Measurements from ENCODE around the gene RXRA. TPM values are rescaled to one million over a fixed set of nuclear protein-coding genes. Genes with fewer than 3 reads are reported as not detected.

The RXRA gene
- total and polyA plus RNA-seq, 3 experiments from 2014 or later: 2.1 to 10.0 (median 9.9) TPM

DNA sequence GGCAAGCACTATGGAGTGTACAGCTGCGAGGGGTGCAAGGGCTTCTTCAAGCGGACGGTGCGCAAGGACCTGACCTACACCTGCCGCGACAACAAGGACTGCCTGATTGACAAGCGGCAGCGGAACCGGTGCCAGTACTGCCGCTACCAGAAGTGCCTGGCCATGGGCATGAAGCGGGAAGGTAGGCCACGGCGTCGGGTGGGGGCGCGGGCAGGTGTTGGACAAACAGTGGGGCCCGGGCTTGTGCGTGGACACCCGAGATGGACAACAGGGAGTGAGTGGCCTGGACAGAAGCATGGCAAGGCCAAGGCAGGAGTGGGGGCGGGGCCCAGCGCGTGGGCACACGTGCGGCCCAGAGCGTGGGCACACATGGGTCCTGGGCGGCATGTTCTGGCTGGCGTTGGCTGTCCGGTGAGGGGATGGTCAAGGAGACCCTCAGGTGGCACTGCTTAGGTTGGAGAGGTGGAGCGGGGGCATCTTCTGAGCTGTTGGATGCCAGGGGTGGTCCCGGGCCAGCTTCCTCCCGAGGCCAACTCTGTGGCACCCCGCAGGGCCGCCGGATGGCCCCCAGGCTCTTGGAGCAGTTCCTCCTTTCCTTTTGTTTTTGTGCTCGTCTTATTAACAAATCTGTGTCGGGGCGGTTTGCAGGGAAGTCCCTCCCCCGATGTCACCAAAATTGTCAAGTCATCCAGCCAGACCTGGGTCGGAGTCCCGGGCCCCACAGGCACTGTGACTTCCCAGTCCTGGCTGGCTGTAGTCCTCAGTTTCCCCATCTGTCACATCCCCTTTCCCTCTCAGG, 82.9 kb downstream of the RXRA start:
- CTCF ChIA-PET: interaction anchor here (1.1 kb wide), 1 partner anchor 34 kb away, joined by 3 read pairs; no protein-coding TSS in a partner anchor

DNA sequence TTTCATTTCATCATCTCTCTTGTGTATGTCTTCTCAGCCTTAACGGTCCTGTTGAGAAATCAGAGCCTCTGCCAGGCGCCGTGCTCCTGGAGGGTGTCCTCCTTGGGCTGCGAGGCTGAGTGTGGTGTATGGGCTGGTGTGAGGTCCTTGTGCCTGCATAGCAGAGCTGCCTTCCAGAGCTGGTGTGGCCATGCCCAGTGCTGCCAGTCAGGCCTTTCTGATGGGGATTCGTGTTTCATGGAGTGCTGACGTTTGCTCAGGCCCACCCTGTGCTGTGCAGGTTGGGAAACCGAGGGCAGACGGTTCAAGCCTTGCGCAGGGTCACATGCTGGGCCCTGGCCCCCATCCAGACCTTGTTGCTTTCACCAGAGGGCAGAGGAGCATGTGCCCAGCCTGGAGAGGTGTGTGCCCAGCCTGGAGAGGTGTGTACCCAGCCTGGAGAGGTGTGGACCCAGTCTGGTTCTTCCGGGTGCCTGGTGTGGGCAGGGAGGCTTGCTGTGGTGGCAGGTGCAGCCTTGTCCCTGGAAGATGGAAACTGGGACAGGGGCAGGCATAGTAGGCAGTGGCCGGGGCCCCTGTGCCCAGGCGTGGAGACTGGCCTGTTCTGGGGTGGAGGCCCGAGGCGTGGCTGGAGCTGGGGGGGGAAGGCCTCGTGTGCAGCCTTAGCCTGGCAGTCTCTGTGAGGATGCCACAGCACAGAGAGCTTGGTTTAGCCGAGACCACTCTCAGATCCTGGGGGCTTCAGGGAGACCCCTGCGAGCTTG, 84.0 kb downstream of the RXRA start:
- H3K9me3 ChIP-seq (ENCODE audit: low read length): no peaks in the 10 kb centered on the region
- ChIA-PET POLR2A (no interaction called here), CTCF (no interaction called here)
- Mint-ChIP-seq H3K4me3 (no peak overlapping the region), H3K36me3 (peaks cover 3 to 7% (median 3%) of the 10 kb centered on the region in 3 donors), H3K9me3 (no peaks in the 10 kb centered on the region), H3K27me3 (peaks cover 0 to 3% of the 10 kb centered on the region in 2 donors), H3K4me1 (peaks cover 22 to 40% (median 26%) of the 10 kb centered on the region in 3 donors), H3K27ac (peak overlapping the region in 2 of 8 donors; percentile 42 to 78)
- no peaks in the 10 kb centered on the region for H3K36me3 ChIP-seq (ENCODE audit: insufficient read depth, low read length)
- H3K4me1 ChIP-seq (ENCODE audit: insufficient read depth, low read length): peaks cover 30% of the 10 kb centered on the region
- no peak overlapping the region for H3K27ac ChIP-seq (ENCODE audit: low read depth, low read length)
- no peak overlapping the region for H3K4me3 ChIP-seq (ENCODE audit: low read length)
- no peak for DNase-seq
- no peaks in the 10 kb centered on the region for H3K27me3 ChIP-seq (ENCODE audit: insufficient read depth, low read length, poor library complexity, severe bottlenecking)

More for the DNA sequence above, 82.9 kb downstream of the RXRA start:
- Mint-ChIP-seq H3K27ac (no peak overlapping the region), H3K4me1 (peaks cover 29 to 48% (median 33%) of the 10 kb centered on the region in 3 donors), H3K27me3 (peaks cover 0 to 3% of the 10 kb centered on the region in 2 donors), H3K9me3 (no peaks in the 10 kb centered on the region), H3K4me3 (no peak overlapping the region), H3K36me3 (peaks cover 3 to 7% (median 3%) of the 10 kb centered on the region in 3 donors)
- Histone ChIP-seq H3K4me1 (ENCODE audit: insufficient read depth, low read length) (peaks cover 41% of the 10 kb centered on the region), H3K27me3 (ENCODE audit: insufficient read depth, low read length, poor library complexity, severe bottlenecking) (no peaks in the 10 kb centered on the region), H3K36me3 (ENCODE audit: insufficient read depth, low read length) (no peaks in the 10 kb centered on the region), H3K27ac (ENCODE audit: low read depth, low read length) (no peak overlapping the region), H3K4me3 (ENCODE audit: low read length) (no peak overlapping the region), H3K9me3 (ENCODE audit: low read length) (no peaks in the 10 kb centered on the region)
- no peak for DNase-seq
- POLR2A ChIA-PET: no interaction called here

DNA sequence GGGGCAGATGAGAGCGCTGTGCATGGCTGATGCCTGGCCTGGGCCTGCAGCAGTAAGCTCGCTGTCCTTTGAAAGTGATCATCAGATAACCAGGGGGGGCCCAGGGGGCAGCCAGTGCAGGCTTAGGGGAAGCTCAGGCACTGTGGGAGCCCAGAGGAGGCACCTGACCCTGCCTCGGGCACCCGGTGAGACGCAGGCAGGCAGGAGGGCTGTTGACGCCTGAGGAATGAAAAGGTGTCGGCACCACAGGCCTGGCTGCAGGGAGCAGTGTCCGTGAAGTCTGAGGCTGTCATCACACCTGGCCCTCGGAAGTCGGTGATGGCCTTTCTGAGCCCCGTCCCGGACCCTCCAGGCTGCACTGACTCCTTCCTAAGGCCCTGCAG, 84.6 kb downstream of the RXRA start:
- Mint-ChIP-seq H3K9me3 (no peaks in the 10 kb centered on the region), H3K4me3 (no peak overlapping the region), H3K27ac (peak overlapping the region in 2 of 8 donors; percentile 5 to 14), H3K36me3 (peaks cover 3 to 7% (median 3%) of the 10 kb centered on the region in 3 donors), H3K27me3 (peaks cover 0 to 1% of the 10 kb centered on the region in 2 donors), H3K4me1 (peaks cover 18 to 35% (median 23%) of the 10 kb centered on the region in 3 donors)
- Histone ChIP-seq H3K9me3 (ENCODE audit: low read length) (no peaks in the 10 kb centered on the region), H3K4me3 (ENCODE audit: low read length) (no peak overlapping the region), H3K27ac (ENCODE audit: low read depth, low read length) (no peak overlapping the region), H3K36me3 (ENCODE audit: insufficient read depth, low read length) (no peaks in the 10 kb centered on the region), H3K4me1 (ENCODE audit: insufficient read depth, low read length) (peaks cover 24% of the 10 kb centered on the region), H3K27me3 (ENCODE audit: insufficient read depth, low read length, poor library complexity, severe bottlenecking) (no peaks in the 10 kb centered on the region)
- ChIA-PET POLR2A (no interaction called here), CTCF (no interaction called here)
- no peak for DNase-seq

DNA sequence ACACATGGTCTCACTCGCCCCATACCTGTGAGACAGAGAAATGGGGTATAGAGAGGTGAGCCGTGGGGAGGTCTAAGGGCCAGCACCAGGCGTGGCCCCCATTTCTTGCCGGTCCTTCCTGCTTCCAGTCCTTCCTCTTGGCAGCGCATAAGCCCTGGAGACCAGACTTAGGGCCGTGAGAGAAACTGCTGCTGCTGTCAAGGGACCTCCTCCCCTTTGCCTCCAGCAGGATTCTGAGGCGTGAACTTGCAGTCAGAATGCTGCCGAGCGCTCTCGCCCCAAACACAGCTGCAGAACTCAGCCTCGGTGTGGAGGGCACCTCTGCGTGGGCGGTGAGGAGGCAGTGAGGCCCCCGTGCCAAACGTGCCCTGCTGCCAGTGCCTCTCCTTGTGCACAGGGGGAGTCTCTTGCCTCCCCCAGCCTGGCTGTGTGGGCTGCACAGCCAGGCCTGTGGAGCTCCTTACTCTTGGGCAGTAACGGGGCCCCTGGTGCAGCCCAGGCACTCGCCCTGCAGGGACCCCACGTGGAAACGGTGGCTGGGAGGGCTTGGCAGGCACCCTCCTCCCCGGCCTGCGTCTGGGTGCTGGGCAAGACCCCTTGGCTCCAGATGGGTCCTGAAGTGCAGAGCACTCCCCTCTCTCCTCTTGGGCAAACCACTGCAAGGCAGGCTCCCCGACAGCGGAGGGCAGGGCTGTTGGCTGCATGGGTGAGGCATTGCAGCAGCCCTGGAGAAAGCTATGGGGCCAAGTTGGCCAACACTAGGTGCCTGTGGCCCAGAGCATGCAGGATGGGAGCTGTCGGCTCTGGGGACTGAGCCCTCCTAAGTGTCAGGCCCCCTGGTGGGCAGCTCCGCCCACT, 85.4 kb downstream of the RXRA start:
- Mint-ChIP-seq H3K4me1 (peaks cover 14 to 26% (median 18%) of the 10 kb centered on the region in 3 donors), H3K9me3 (no peaks in the 10 kb centered on the region), H3K36me3 (peaks cover 3 to 8% (median 3%) of the 10 kb centered on the region in 3 donors), H3K27me3 (peaks cover 0 to 1% of the 10 kb centered on the region in 2 donors), H3K27ac (no peak overlapping the region), H3K4me3 (no peak overlapping the region)
- DNase-seq: no peak
- Histone ChIP-seq H3K27me3 (ENCODE audit: insufficient read depth, low read length, poor library complexity, severe bottlenecking) (no peaks in the 10 kb centered on the region), H3K36me3 (ENCODE audit: insufficient read depth, low read length) (no peaks in the 10 kb centered on the region), H3K4me3 (ENCODE audit: low read length) (no peak overlapping the region), H3K27ac (ENCODE audit: low read depth, low read length) (no peak overlapping the region), H3K4me1 (ENCODE audit: insufficient read depth, low read length) (peaks cover 16% of the 10 kb centered on the region), H3K9me3 (ENCODE audit: low read length) (no peaks in the 10 kb centered on the region)
- CTCF ChIA-PET: no interaction called here
- POLR2A ChIA-PET: no interaction called here

DNA sequence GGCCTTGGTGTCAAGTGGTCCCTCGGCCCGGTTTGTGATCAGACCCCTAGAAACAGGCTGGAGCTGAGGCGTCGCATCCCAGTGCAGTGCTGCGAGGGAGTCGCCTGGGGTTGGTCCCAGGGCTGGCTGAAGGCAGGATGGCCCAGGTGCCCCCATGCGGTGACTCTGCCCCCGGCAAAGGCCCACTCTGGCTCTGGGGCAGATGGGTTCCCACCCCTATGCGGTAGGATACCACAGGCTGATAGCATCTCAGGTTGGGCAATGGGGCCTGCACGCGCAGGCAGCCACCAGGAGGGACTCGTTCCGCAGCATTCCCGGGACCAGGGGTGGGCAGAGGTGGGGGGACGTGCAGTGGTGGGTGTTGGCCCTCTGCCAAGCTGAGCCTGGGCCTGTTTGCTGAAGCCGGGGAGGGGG, 86.0 kb downstream of the RXRA start:
- Histone ChIP-seq H3K4me1 (ENCODE audit: insufficient read depth, low read length) (peaks cover 10% of the 10 kb centered on the region), H3K27ac (ENCODE audit: low read depth, low read length) (no peak overlapping the region), H3K27me3 (ENCODE audit: insufficient read depth, low read length, poor library complexity, severe bottlenecking) (no peaks in the 10 kb centered on the region), H3K4me3 (ENCODE audit: low read length) (no peak overlapping the region), H3K36me3 (ENCODE audit: insufficient read depth, low read length) (no peaks in the 10 kb centered on the region), H3K9me3 (ENCODE audit: low read length) (no peaks in the 10 kb centered on the region)
- H3K36me3 Mint-ChIP-seq: peaks cover 3 to 11% (median 3%) of the 10 kb centered on the region in 3 donors
- no peak overlapping the region for H3K27ac Mint-ChIP-seq
- H3K4me1 Mint-ChIP-seq: peaks cover 8 to 20% (median 12%) of the 10 kb centered on the region in 3 donors
- no peaks in the 10 kb centered on the region for H3K27me3 Mint-ChIP-seq
- CTCF ChIA-PET: no interaction called here
- DNase-seq: no peak
- H3K9me3 Mint-ChIP-seq: no peaks in the 10 kb centered on the region
- H3K4me3 Mint-ChIP-seq: no peak overlapping the region
- POLR2A ChIA-PET: no interaction called here

DNA sequence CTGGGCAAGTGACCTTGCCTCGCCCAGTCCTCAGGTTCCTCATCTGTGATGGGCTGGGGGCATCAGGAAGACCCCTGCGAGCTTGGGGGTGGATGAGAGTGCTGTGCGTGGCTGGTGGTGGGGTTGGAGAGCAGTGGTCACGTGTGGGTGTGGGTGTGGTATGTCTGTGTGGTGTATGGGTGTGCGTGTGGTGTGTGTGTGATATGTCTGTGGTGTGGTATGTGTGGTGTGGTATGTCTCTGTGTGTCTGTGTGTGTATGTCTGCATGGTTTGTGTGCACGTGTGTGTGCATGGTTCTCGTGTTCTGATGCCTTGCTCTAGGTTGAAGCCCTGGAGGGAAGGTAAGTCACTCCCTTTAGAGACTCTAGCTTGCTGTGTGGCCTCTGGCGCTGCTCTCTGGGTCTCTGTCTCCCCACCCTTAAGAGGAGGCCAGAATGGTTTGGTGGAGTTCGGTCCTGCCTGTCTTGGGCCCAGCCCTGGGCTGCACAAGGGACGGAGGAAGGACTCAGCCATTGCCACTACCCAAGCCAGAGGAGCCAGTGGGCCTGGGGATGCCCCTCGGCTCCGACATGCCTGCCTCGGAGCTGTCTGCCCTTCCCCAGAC, 87.0 kb downstream of the RXRA start:
- POLR2A ChIA-PET: interaction anchor here (1.3 kb wide), 1 partner anchor 22 kb away, joined by 3 read pairs; no protein-coding TSS in a partner anchor
- H3K4me1 Mint-ChIP-seq: peaks cover 7 to 12% (median 12%) of the 10 kb centered on the region in 3 donors
- H3K4me3 ChIP-seq (ENCODE audit: low read length): no peak overlapping the region

DNA sequence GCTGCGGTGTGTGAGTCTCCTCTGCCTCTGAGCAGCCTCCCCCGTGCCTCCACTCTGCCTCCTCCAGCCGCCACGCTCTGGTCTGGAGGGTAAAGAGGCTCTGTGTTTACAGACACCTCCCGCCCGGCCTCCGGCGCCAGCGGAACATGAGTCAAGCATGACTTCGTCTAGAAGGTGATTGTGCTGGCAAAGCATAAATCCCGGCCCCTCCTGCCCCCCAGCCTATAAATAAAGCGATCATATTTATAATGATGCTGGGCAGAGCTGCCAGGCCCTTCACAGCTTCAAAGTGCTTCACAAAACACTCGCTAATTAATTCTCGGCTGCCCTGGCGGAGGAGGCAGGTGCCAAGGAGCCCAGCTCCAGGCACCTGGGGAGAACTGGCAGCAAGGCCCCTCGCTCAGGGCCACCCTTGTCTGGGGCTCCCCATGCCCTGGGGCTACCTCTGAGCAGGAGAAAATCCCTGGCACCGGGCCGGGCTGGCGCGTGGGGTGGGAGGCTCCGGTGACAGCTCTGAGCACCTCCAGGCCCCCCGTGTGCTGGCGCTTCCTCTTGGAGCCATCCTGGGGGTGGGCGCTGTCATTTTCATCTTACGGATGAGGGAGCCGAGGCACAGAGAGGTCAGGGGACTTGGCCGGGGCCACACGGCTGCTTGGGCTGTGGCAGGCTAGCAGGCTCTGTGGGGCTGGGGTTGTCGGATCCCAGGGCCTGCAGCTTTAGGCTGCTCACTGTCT, 87.8 kb downstream of the RXRA start:
- Mint-ChIP-seq H3K4me1 (peaks cover 7 to 12% (median 12%) of the 10 kb centered on the region in 3 donors), H3K27me3 (no peaks in the 10 kb centered on the region), H3K36me3 (peaks cover 3 to 11% (median 3%) of the 10 kb centered on the region in 3 donors), H3K4me3 (no peak overlapping the region), H3K9me3 (no peaks in the 10 kb centered on the region), H3K27ac (no peak overlapping the region)
- no peaks in the 10 kb centered on the region for H3K9me3 ChIP-seq (ENCODE audit: low read length)
- no peak overlapping the region for H3K27ac ChIP-seq (ENCODE audit: low read depth, low read length)
- H3K36me3 ChIP-seq (ENCODE audit: insufficient read depth, low read length): no peaks in the 10 kb centered on the region
- H3K27me3 ChIP-seq (ENCODE audit: insufficient read depth, low read length, poor library complexity, severe bottlenecking): no peaks in the 10 kb centered on the region
- CTCF ChIA-PET: interaction anchor here (2.1 kb wide), 1 partner anchor 32 kb away, joined by 4 read pairs; no protein-coding TSS in a partner anchor
- H3K4me3 ChIP-seq (ENCODE audit: low read length): no peak overlapping the region
- POLR2A ChIA-PET: interaction anchor here (1.3 kb wide), 1 partner anchor 23 kb away, joined by 3 read pairs; no protein-coding TSS in a partner anchor
- no peak for DNase-seq
- H3K4me1 ChIP-seq (ENCODE audit: insufficient read depth, low read length): no peaks in the 10 kb centered on the region

More for the DNA sequence above, 87.0 kb downstream of the RXRA start:
- H3K27me3 ChIP-seq (ENCODE audit: insufficient read depth, low read length, poor library complexity, severe bottlenecking): no peaks in the 10 kb centered on the region
- H3K36me3 ChIP-seq (ENCODE audit: insufficient read depth, low read length): no peaks in the 10 kb centered on the region
- Mint-ChIP-seq H3K4me3 (no peak overlapping the region), H3K27ac (no peak overlapping the region), H3K27me3 (no peaks in the 10 kb centered on the region), H3K36me3 (peaks cover 3 to 13% (median 3%) of the 10 kb centered on the region in 3 donors), H3K9me3 (no peaks in the 10 kb centered on the region)
- H3K4me1 ChIP-seq (ENCODE audit: insufficient read depth, low read length): peaks cover under 1% of the 10 kb centered on the region
- H3K9me3 ChIP-seq (ENCODE audit: low read length): no peaks in the 10 kb centered on the region
- no peak overlapping the region for H3K27ac ChIP-seq (ENCODE audit: low read depth, low read length)
- DNase-seq: no peak
- CTCF ChIA-PET: interaction anchor here (2.1 kb wide), 1 partner anchor 31 kb away, joined by 4 read pairs; no protein-coding TSS in a partner anchor

Measured in CD8-positive, alpha-beta memory T cell (primary cell).